Measurements from ENCODE around the gene FHL2. TPM values are rescaled to one million over a fixed set of nuclear protein-coding genes. Genes with fewer than 3 reads are reported as not detected.

FHL2 gene
- 1 to 10 TPM in 1 of 2 experiments, under 1 TPM in 1; 0.98 to 1.5 TPM for total RNA-seq

GRCh38 chr2:105398336-105399206, at the start of gene FHL2:
TSS of gene FHL2 (minus strand) at chr2:105399051. CDS start at chr2:105386516, 12,535 bp downstream.

GRCh38 chr2:105337122-105338019, 61.5 kb downstream of the FHL2 start, which contains the start of gene C2orf49:
TSS of gene C2orf49 (plus strand) at chr2:105337540. CDS start at chr2:105337588, 48 bp downstream.

GRCh38 chr2:105329561-105330495, 69.0 kb downstream of the FHL2 start, which contains the start of gene TGFBRAP1:
TSS of gene TGFBRAP1 (minus strand) at chr2:105329735. CDS start at chr2:105308301, 21,434 bp downstream.

Other genes with a start within 250 kb of the FHL2 start
- not detected for gene GPR45, start 157.3 kb downstream of the FHL2 start, total RNA-seq
- 10 to 100 TPM; 18.2 to 19.7 TPM for gene TGFBRAP1, start 69.3 kb downstream of the FHL2 start, total RNA-seq
- gene C2orf49, start 61.5 kb downstream of the FHL2 start, total RNA-seq = 10 to 100 TPM; 21.9 to 23.7 TPM

Data from activated naive CD4-positive, alpha-beta T cell treated with anti-CD3 and anti-CD28 coated beads, Interleukin-2, amount 10 ng/mL, durations not matched to agents 5 hours and 36 hours (primary cell).